ENCODE data around the gene R3HDM2. TPM values are rescaled to one million over a fixed set of nuclear protein-coding genes. Genes with fewer than 3 reads are reported as not detected.

The R3HDM2 gene
- polyA plus RNA-seq, 1 donor from 2014 or later = 11.1 TPM

- Histone ChIP-seq H4K20me1 (ENCODE audit: insufficient read depth) (no peaks in the 10 kb centered on the region), H3K9me2 (ENCODE audit: insufficient read depth, low read length) (no peaks in the 10 kb centered on the region), H3K9me3 (ENCODE audit: low read length) (no peaks in the 10 kb centered on the region), H2AFZ (ENCODE audit: low read depth, low read length) (no peak overlapping the region), H3K27me3 (ENCODE audit: insufficient read depth, low read depth, low read length) (no peaks in the 10 kb centered on the region), H3K4me2 (ENCODE audit: low read length) (no peak overlapping the region), H3K79me2 (replicated peaks; ENCODE audit: insufficient read depth, low read length) (no peaks in the 10 kb centered on the region), H3K9ac (ENCODE audit: low read length) (no peak overlapping the region), H3K27ac (ENCODE audit: low read length) (no peak overlapping the region), H3K36me3 (ENCODE audit: insufficient read depth, low read length) (no peaks in the 10 kb centered on the region), H3K4me3 (ENCODE audit: low read length) (no peak overlapping the region), H3F3A (ENCODE audit: insufficient read depth, low read length, poor library complexity, severe bottlenecking) (no peaks in the 10 kb centered on the region)
- no peak for TF ChIP-seq RAD21 (conservative IDR thresholded peaks at IDR 0.05)
- no peak for TF ChIP-seq REST (IDR thresholded peaks at IDR 0.05; ENCODE audit: borderline replicate concordance)
- TF ChIP-seq SMC3 (conservative IDR thresholded peaks at IDR 0.05; ENCODE audit: poor library complexity) = no peak
- TF ChIP-seq EZH2 (IDR thresholded peaks at IDR 0.05; ENCODE audit: borderline replicate concordance, insufficient read depth, low read length, poor library complexity, severe bottlenecking) = no peak
Observed at GRCh38 chr12:57320639-57321038, 110.2 kb downstream of the R3HDM2 start.

GRCh38 chr12:57319678-57320469 is 111.0 kb downstream of the R3HDM2 start:
- Histone ChIP-seq H3K27me3 (ENCODE audit: insufficient read depth, low read depth, low read length) (no peaks in the 10 kb centered on the region), H3K4me3 (ENCODE audit: low read length) (no peak overlapping the region), H3K9me3 (ENCODE audit: low read length) (no peaks in the 10 kb centered on the region), H3K36me3 (ENCODE audit: insufficient read depth, low read length) (no peaks in the 10 kb centered on the region), H3K27ac (ENCODE audit: low read length) (no peak overlapping the region), H3K79me2 (replicated peaks; ENCODE audit: insufficient read depth, low read length) (no peaks in the 10 kb centered on the region), H3K9me2 (ENCODE audit: insufficient read depth, low read length) (no peaks in the 10 kb centered on the region), H4K20me1 (ENCODE audit: insufficient read depth) (no peaks in the 10 kb centered on the region), H2AFZ (ENCODE audit: low read depth, low read length) (no peak overlapping the region), H3K9ac (ENCODE audit: low read length) (no peak overlapping the region), H3F3A (ENCODE audit: insufficient read depth, low read length, poor library complexity, severe bottlenecking) (no peaks in the 10 kb centered on the region), H3K4me2 (ENCODE audit: low read length) (no peak overlapping the region)
- TF ChIP-seq POLR2AphosphoS5 (IDR thresholded peaks at IDR 0.05) = no peak
- TF ChIP-seq MXI1 (conservative IDR thresholded peaks at IDR 0.05; ENCODE audit: poor library complexity, severe bottlenecking) = no peak
- no peak for TF ChIP-seq CTCF (IDR thresholded peaks at IDR 0.05; ENCODE audit: poor library complexity, severe bottlenecking)
- TF ChIP-seq SMC3 (conservative IDR thresholded peaks at IDR 0.05; ENCODE audit: poor library complexity) = no peak
- no peak for TF ChIP-seq EP300 (conservative IDR thresholded peaks at IDR 0.05; ENCODE audit: poor library complexity, severe bottlenecking)
- TF ChIP-seq REST (IDR thresholded peaks at IDR 0.05; ENCODE audit: borderline replicate concordance) = no peak
- no peak for TF ChIP-seq RAD21 (conservative IDR thresholded peaks at IDR 0.05)
- no peak for TF ChIP-seq EZH2 (IDR thresholded peaks at IDR 0.05; ENCODE audit: borderline replicate concordance, insufficient read depth, low read length, poor library complexity, severe bottlenecking)
- TF ChIP-seq TAF1 (IDR thresholded peaks at IDR 0.05; ENCODE audit: low read depth) = no peak

Measured in neural cell (in vitro differentiated cells).